Measurements from ENCODE around the gene ADAMTS3.

DNA sequence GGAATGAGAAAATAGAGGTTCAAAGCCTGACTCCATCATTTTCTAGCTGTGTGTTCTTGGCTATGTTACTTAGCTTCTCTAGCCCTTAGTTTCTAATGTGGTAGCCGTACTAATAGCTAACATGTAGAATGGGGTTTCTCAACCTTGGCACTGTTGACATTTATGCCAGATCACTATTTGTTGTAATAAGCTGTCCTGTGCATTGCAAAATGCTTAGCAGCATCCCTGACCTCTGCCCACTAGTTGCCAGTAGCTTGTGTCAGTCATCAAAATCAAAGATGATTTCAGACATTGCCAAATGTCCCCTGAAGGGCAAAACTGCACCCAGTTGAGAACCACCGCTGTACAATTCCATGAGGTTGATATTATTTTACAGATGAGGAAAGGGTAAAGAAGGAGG lies 18.3 kb upstream of the ADAMTS3 start:
- TF ChIP-seq, protein P1, sequence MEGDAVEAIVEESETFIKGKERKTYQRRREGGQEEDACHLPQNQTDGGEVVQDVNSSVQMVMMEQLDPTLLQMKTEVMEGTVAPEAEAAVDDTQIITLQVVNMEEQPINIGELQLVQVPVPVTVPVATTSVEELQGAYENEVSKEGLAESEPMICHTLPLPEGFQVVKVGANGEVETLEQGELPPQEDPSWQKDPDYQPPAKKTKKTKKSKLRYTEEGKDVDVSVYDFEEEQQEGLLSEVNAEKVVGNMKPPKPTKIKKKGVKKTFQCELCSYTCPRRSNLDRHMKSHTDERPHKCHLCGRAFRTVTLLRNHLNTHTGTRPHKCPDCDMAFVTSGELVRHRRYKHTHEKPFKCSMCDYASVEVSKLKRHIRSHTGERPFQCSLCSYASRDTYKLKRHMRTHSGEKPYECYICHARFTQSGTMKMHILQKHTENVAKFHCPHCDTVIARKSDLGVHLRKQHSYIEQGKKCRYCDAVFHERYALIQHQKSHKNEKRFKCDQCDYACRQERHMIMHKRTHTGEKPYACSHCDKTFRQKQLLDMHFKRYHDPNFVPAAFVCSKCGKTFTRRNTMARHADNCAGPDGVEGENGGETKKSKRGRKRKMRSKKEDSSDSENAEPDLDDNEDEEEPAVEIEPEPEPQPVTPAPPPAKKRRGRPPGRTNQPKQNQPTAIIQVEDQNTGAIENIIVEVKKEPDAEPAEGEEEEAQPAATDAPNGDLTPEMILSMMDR (conservative IDR thresholded peaks at IDR 0.05; ENCODE audit: low read length): no peak
- no peak for TF ChIP-seq EZH2phosphoT487 (IDR thresholded peaks at IDR 0.05; ENCODE audit: borderline replicate concordance)
